BE2C (cell line): ENCODE measurements around the gene RASGEF1C.

Experiments
- DNase-seq: peaks from one replicate; pipeline ENCODE4 v3.0.0-alpha.2; 2020
- H3K27me3 ChIP-seq: fragments of 250-450 bp; sonication (Bioruptor Pico); 2 replicates; pipeline ENCODE4 v1.5.1; 2020; ENCODE audit warnings: mild to moderate bottlenecking
- H3K36me3 ChIP-seq: fragments of 250-450 bp; sonication (Bioruptor Pico); 2 replicates; pipeline ENCODE4 v1.5.1; 2020; ENCODE audit warnings: mild to moderate bottlenecking
- H3K4me1 ChIP-seq: fragments of 250-450 bp; sonication (Bioruptor Pico); 2 replicates; pipeline ENCODE4 v1.5.1; 2020
- H3K4me3 ChIP-seq: 2 replicates; pipeline ENCODE4 v1.5.1; 2011; ENCODE audit warnings: low read depth, low read length
- H3K9me3 ChIP-seq: fragments of 250-450 bp; sonication (Bioruptor Pico); 2 replicates; pipeline ENCODE4 v1.5.1; 2020
- CTCF ChIP-seq: IDR thresholded peaks from 2 replicates; pipeline ENCODE4 v1.5.1; 2012; ENCODE audit warnings: mild to moderate bottlenecking, low read depth, low read length

The RASGEF1C gene

GRCh38 chr5:180084638-180085561 lies 124.1 kb downstream of the RASGEF1C start:
- no peak for TF ChIP-seq CTCF
- no peaks in the 10 kb centered on the region for H3K4me1 ChIP-seq
- H3K36me3 ChIP-seq = no peaks in the 10 kb centered on the region
- no peaks in the 10 kb centered on the region; the same call in 1 of the 2 replicates for H3K9me3 ChIP-seq
- DNase-seq = no peak
- no peak overlapping the region for H3K4me3 ChIP-seq
- no peaks in the 10 kb centered on the region for H3K27me3 ChIP-seq

- no peaks in the 10 kb centered on the region for H3K27me3 ChIP-seq
- no peak for DNase-seq
These were observed 125.4 kb downstream of the RASGEF1C start for GRCh38 chr5:180083529-180084060.

GRCh38 chr5:180082633-180083420 lies 126.2 kb downstream of the RASGEF1C start:
- H3K27me3 ChIP-seq = no peaks in the 10 kb centered on the region
- no peaks in the 10 kb centered on the region for H3K4me1 ChIP-seq
- no peaks in the 10 kb centered on the region for H3K36me3 ChIP-seq
- TF ChIP-seq CTCF = no peak
- no peak overlapping the region for H3K4me3 ChIP-seq
- no peaks in the 10 kb centered on the region; the same call in 1 of the 2 replicates for H3K9me3 ChIP-seq
- DNase-seq = no peak

More at GRCh38 chr5:180083529-180084060, 125.4 kb downstream of the RASGEF1C start:
- no peaks in the 10 kb centered on the region for H3K4me1 ChIP-seq
- no peaks in the 10 kb centered on the region; the same call in 1 of the 2 replicates for H3K9me3 ChIP-seq
- no peak for TF ChIP-seq CTCF
- no peaks in the 10 kb centered on the region for H3K36me3 ChIP-seq
- no peak overlapping the region for H3K4me3 ChIP-seq

GRCh38 chr5:180081481-180081880 lies 127.5 kb downstream of the RASGEF1C start:
- no peak for TF ChIP-seq CTCF
- Histone ChIP-seq H3K9me3 (no peaks in the 10 kb centered on the region; the same call in 1 of the 2 replicates), H3K4me1 (no peaks in the 10 kb centered on the region), H3K4me3 (no peak overlapping the region), H3K36me3 (no peaks in the 10 kb centered on the region), H3K27me3 (no peaks in the 10 kb centered on the region)
- no peak for DNase-seq

- H3K36me3 ChIP-seq = no peaks in the 10 kb centered on the region
- H3K27me3 ChIP-seq = no peaks in the 10 kb centered on the region
- H3K4me3 ChIP-seq = no peak overlapping the region
- no peaks in the 10 kb centered on the region; the same call in 1 of the 2 replicates for H3K9me3 ChIP-seq
- no peak for TF ChIP-seq CTCF
- no peak for DNase-seq
- no peaks in the 10 kb centered on the region for H3K4me1 ChIP-seq
These were observed 128.3 kb downstream of the RASGEF1C start for GRCh38 chr5:180080486-180081280.
